GM12872 (cell line): ENCODE measurements around the gene TMEM273.

Source experiments
- TF ChIP-seq, protein P1 (sequence below): IDR thresholded peaks from 3 replicates; pipeline ENCODE4 v1.5.1; 2011; ENCODE audit warnings: low read depth, mild to moderate bottlenecking, low read length, moderate library complexity; ENCODE audit not compliant: insufficient read depth

TMEM273 gene

GRCh38 chr10:49153971-49154370 is 34.2 kb downstream of the TMEM273 start:
- TF ChIP-seq, protein P1, sequence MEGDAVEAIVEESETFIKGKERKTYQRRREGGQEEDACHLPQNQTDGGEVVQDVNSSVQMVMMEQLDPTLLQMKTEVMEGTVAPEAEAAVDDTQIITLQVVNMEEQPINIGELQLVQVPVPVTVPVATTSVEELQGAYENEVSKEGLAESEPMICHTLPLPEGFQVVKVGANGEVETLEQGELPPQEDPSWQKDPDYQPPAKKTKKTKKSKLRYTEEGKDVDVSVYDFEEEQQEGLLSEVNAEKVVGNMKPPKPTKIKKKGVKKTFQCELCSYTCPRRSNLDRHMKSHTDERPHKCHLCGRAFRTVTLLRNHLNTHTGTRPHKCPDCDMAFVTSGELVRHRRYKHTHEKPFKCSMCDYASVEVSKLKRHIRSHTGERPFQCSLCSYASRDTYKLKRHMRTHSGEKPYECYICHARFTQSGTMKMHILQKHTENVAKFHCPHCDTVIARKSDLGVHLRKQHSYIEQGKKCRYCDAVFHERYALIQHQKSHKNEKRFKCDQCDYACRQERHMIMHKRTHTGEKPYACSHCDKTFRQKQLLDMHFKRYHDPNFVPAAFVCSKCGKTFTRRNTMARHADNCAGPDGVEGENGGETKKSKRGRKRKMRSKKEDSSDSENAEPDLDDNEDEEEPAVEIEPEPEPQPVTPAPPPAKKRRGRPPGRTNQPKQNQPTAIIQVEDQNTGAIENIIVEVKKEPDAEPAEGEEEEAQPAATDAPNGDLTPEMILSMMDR, result no peak

DNA sequence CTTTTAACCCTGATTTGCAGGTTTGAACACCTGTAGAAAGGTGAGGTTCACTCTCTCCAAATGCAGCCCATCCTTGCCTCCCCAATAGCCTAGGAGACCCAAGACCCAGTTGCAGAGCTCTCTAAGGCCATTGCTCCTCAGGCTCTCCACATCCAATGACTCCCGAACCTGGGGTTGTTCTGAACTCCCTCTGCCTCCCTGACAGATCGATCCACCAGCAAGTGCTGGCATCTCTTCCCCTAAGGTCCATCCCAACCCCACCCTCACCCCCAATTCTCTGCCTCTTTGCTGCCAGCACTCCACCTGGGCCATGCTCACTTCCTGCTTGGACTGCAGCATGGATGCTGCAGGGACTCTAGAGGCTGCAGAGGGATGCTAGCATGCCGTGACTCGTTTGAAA is 35.1 kb downstream of the TMEM273 start:
- TF ChIP-seq, protein P1, result no peak

GRCh38 chr10:49152663-49153062 is 35.5 kb downstream of the TMEM273 start:
- TF ChIP-seq, protein P1, result no peak

- TF ChIP-seq, protein P1, result no peak
These were observed 36.2 kb downstream of the TMEM273 start for GRCh38 chr10:49152037-49152436.

GRCh38 chr10:49151481-49151880 is 36.7 kb downstream of the TMEM273 start:
- TF ChIP-seq, protein P1, result no peak

GRCh38 chr10:49151025-49151445 is 37.2 kb downstream of the TMEM273 start:
- TF ChIP-seq, protein P1, result no peak

DNA sequence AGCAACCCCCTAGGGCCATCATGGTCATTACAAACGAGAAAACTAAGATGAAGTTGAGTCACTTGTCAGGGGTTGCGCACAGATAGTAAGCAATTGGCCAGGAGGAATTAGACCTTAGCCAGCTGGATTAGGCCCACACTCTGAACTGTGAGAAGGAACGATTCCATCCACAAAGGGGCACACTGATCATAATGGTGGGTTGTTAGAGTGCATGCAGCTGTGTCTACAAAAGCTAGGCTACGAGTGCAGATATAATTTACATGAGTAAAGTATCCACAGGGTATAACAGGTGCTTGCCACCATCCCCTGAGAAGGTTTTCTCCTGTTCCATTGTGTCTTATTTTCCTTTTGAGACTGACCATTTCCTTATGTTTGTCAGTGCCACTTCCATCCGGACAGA is 37.8 kb downstream of the TMEM273 start:
- TF ChIP-seq, protein P1, result no peak

DNA sequence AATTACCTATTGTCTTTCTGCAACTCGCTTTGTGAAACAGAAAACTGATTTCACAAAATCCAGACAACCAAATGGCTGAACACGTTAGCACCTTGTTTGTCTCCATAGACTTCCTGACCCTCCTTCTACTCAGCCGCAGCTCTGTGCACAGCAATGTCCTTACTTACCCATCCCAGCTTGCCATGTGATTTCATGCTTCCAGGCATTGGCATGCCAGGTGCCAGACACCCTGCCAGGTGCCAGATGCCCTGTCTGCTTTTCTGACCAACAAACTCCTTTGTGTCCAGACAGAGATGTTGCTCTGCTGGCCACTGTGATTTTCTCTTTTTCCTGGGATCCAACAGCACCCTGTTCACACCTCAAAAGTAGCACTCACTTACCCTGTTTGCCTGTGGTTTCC is 38.3 kb downstream of the TMEM273 start:
- TF ChIP-seq, protein P1, result no peak
